Trophoblast cell (in vitro differentiated cells and primary cell): Measurements from ENCODE around the gene NRP2.

ENCODE experiments used
- DNase-seq, 2 donors: peaks; one replicate each; pipeline ENCODE4 v3.0.0-alpha.2; 2016
- H2AFZ ChIP-seq: 2 replicates; pipeline ENCODE4 v1.6.1; 2013; ENCODE audit warnings: low read length, moderate library complexity, mild to moderate bottlenecking; ENCODE audit not compliant: insufficient read depth, poor library complexity
- H2AK5ac ChIP-seq: 2 replicates; pipeline ENCODE4 v1.6.1; 2013; ENCODE audit warnings: mild to moderate bottlenecking, low read length
- H2BK120ac ChIP-seq: 2 replicates; pipeline ENCODE4 v1.6.1; 2013; ENCODE audit warnings: low read length, mild to moderate bottlenecking, moderate library complexity; ENCODE audit not compliant: insufficient read depth, poor library complexity
- H2BK12ac ChIP-seq: 2 replicates; pipeline ENCODE4 v1.6.1; 2013; ENCODE audit warnings: mild to moderate bottlenecking, low read length, moderate library complexity
- H2BK5ac ChIP-seq: 2 replicates; pipeline ENCODE4 v1.6.1; 2013; ENCODE audit warnings: low read length, low read depth, moderate library complexity, mild to moderate bottlenecking; ENCODE audit not compliant: poor library complexity
- H3K14ac ChIP-seq: 2 replicates; pipeline ENCODE4 v1.6.1; 2013; ENCODE audit warnings: mild to moderate bottlenecking, low read length
- H3K18ac ChIP-seq: 2 replicates; pipeline ENCODE4 v1.6.1; 2013; ENCODE audit warnings: mild to moderate bottlenecking, low read length
- H3K23ac ChIP-seq: 2 replicates; pipeline ENCODE4 v1.6.1; 2013; ENCODE audit warnings: low read length
- H3K27ac ChIP-seq: 2 replicates; pipeline ENCODE4 v1.5.1; 2013; ENCODE audit warnings: low read depth, mild to moderate bottlenecking, inconsistent platforms, low read length, moderate library complexity
- H3K27me3 ChIP-seq: 2 replicates; pipeline ENCODE4 v1.6.1; 2013; ENCODE audit warnings: inconsistent platforms, mild to moderate bottlenecking, low read length, moderate library complexity; ENCODE audit not compliant: insufficient read depth
- H3K36me3 ChIP-seq, 2 experiments: 1 replicate in 1 of 2; 2 replicates in 1 of 2; pipeline ENCODE4 v1.6.1; 2013; ENCODE audit warnings: low read length in 2 of 2, mild to moderate bottlenecking in 2 of 2, moderate library complexity in 1 of 2; ENCODE audit not compliant: insufficient read depth in 2 of 2, control insufficient read depth in 1 of 2
- H3K4ac ChIP-seq: 2 replicates; pipeline ENCODE4 v1.6.1; 2013; ENCODE audit warnings: low read depth, mild to moderate bottlenecking, low read length, moderate library complexity
- H3K4me1 ChIP-seq, 2 experiments: 1 replicate in 1 of 2; 2 replicates in 1 of 2; pipeline ENCODE4 v1.6.1; 2013; ENCODE audit warnings: low read length in 2 of 2, mild to moderate bottlenecking in 2 of 2, moderate library complexity in 1 of 2; ENCODE audit not compliant: insufficient read depth in 2 of 2, control insufficient read depth in 1 of 2
- H3K4me2 ChIP-seq: 2 replicates; pipeline ENCODE4 v1.6.1; 2013; ENCODE audit warnings: inconsistent platforms, mild to moderate bottlenecking, low read length, moderate library complexity
- H3K4me3 ChIP-seq: 2 replicates; pipeline ENCODE4 v1.5.1; 2013; ENCODE audit warnings: mild to moderate bottlenecking, low read depth, low read length, inconsistent platforms
- H3K79me1 ChIP-seq: one replicate; pipeline ENCODE4 v1.6.1; 2013; ENCODE audit warnings: low read length
- H3K79me2 ChIP-seq: 2 replicates; pipeline ENCODE4 v1.6.1; 2013; ENCODE audit warnings: low read length, mild to moderate bottlenecking; ENCODE audit not compliant: control insufficient read depth, insufficient read depth, poor library complexity
- H3K9ac ChIP-seq: 2 replicates; pipeline ENCODE4 v1.6.1; 2013; ENCODE audit warnings: mild to moderate bottlenecking, low read length
- H3K9me3 ChIP-seq: 2 replicates; pipeline ENCODE4 v1.6.1; 2013; ENCODE audit warnings: low read depth, mild to moderate bottlenecking, control low read depth, inconsistent platforms, low read length; ENCODE audit not compliant: insufficient read depth
- H4K12ac ChIP-seq: 2 replicates; pipeline ENCODE4 v1.6.1; 2013; ENCODE audit warnings: low read depth, mild to moderate bottlenecking, low read length, moderate library complexity
- H4K8ac ChIP-seq: 2 replicates; pipeline ENCODE4 v1.6.1; 2013; ENCODE audit warnings: low read depth, mild to moderate bottlenecking, low read length, moderate library complexity
- H4K91ac ChIP-seq: one replicate; pipeline ENCODE4 v1.6.1; 2013; ENCODE audit warnings: low read depth, mild to moderate bottlenecking, low read length, moderate library complexity
- WGBS: extraction: QIAGEN DNeasy Blood & Tissue Kit; methylation state at CpG from one replicate; pipeline ENCODE4 v1.1.7; 2013; ENCODE audit warnings: missing lambda C conversion rate; ENCODE audit not compliant: insufficient read length, insufficient coverage; ENCODE audit errors: extremely low coverage; 5-methylcytosine and 5-hydroxymethylcytosine counted together

NRP2 gene

DNA sequence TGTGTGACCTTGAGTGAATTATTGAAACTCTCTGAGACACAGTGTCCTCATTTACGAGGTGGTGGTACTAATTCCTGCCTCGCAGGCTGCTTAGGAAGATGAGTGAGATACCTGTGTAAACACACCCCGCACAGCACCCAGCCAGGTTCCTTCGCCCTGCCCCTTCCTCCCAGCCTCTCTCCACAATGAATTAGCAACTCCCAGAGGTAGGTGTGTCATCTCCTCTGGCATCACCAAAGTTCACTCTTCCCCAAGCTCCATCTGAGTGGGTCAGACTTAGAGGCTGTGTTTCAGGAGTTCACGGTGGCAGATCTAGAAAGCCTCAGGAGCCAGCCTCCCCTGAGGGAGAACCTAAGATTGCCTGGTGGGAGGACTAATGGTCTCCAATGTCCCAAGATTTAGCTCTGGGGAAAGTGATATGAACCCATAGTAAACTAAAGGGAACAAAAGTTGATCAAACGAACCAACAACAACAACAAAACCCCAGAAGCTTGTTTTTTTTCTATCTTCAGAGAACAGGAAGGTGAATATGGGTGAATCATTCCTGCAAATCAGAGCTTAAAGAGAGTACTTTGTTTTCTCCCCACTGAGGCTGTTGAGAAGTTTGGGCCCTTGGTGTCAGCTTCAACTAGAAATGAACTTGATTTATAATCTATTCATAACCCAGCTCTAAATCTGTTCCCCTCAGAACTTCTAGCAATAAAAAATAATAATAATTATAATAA lies 44.4 kb upstream of the NRP2 start:
- Histone ChIP-seq H3K79me2 (no peaks in the 10 kb centered on the region), H3K9me3 (no peaks in the 10 kb centered on the region), H2AFZ (no peak overlapping the region), H3K27ac (no peak overlapping the region), H3K79me1 (no peaks in the 10 kb centered on the region), H3K4me2 (no peak overlapping the region), H4K12ac (no peak overlapping the region), H3K18ac (no peak overlapping the region), H4K8ac (no peak overlapping the region), H2BK5ac (no peak overlapping the region), H3K4ac (no peak overlapping the region), H4K91ac (no peak overlapping the region), H3K4me1 (no peaks in the 10 kb centered on the region), H2BK12ac (no peak overlapping the region), H3K9ac (no peak overlapping the region), H3K36me3 (no peaks in the 10 kb centered on the region), H3K23ac (no peak overlapping the region), H2AK5ac (no peak overlapping the region), H2BK120ac (no peak overlapping the region), H3K27me3 (no peaks in the 10 kb centered on the region), H3K4me3 (no peak overlapping the region), H3K14ac (no peak overlapping the region)
- no peak for DNase-seq
- no CpG with 5 or more reads among the region's 6 CpGs for WGBS

DNA sequence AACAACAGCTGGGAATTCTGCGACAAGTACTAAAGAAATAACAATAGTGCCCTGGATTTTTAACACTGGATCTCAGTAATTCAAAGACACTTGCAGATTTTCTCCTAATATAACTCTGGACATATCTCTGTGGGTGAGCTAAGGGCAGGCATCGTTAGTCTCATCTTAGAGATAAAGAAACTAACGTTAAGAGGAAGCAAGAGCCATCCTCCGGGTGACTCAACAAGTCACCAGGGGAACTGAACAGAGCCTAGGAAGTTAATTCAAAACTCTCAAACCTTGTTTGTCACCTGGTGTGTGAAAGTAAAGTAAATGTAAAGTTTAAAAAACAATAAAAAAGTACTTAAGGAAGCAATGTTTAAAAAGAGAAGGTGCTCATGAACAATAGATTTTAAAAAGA lies 41.6 kb upstream of the NRP2 start:
- no peak overlapping the region for H3K9ac ChIP-seq
- H2AK5ac ChIP-seq = no peak overlapping the region
- no peaks in the 10 kb centered on the region for H3K79me2 ChIP-seq
- no peak overlapping the region for H3K27ac ChIP-seq
- no peak overlapping the region for H2AFZ ChIP-seq
- H3K9me3 ChIP-seq = no peaks in the 10 kb centered on the region
- no peaks in the 10 kb centered on the region for H3K79me1 ChIP-seq
- WGBS = no CpG with 5 or more reads among the region's 4 CpGs
- no peak overlapping the region for H3K23ac ChIP-seq
- H3K14ac ChIP-seq = no peak overlapping the region
- peaks cover 0 to 3% of the 10 kb centered on the region in 2 experiments for H3K4me1 ChIP-seq
- H2BK12ac ChIP-seq = no peak overlapping the region
- H2BK120ac ChIP-seq = no peak overlapping the region
- H4K8ac ChIP-seq = no peak overlapping the region
- H3K18ac ChIP-seq = no peak overlapping the region
- H3K4me3 ChIP-seq = no peak overlapping the region
- no peak overlapping the region for H3K4ac ChIP-seq
- no peak overlapping the region for H3K4me2 ChIP-seq
- H4K12ac ChIP-seq = no peak overlapping the region
- H3K27me3 ChIP-seq = no peaks in the 10 kb centered on the region
- no peak overlapping the region for H4K91ac ChIP-seq
- no peak for DNase-seq
- H2BK5ac ChIP-seq = no peak overlapping the region
- no peaks in the 10 kb centered on the region for H3K36me3 ChIP-seq

DNA sequence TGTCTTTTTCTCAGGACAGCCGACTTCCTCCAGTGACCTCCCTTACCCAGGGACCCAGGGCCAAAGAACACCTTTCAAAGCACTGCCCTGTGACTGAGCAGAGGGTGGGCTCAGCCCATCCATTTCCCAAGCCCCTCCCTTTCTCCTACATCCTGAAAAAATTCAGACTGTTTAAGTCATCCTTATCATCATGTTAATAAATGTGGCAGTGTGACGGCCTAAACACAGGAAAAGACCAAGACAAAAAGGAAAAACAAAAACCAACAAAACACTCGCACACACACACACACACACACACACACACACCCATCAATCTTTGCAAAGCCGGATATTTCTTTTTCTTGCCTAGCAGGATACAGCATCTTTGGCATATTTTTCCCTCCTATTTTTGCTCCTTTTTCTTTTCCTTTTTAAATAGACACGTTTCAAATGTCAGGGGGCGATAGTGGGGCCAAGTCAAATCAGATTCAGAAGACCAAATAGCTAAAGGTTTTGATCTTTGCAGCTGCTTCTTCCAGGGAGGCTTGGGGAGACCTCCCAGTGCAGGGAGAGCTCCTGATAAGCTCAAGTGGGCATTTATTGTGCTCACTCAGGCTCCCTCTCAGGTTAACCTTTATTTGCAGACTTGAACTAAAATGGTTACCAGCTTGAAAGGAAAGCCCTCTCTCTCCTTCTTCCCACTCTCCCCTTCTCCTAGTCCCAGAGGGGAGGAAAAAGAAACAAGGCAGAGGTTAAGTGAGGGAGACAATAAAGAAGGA lies 39.5 kb upstream of the NRP2 start:
- H2AFZ ChIP-seq = no peak overlapping the region
- H3K4me3 ChIP-seq = no peak overlapping the region
- H3K4ac ChIP-seq = no peak overlapping the region
- H2BK5ac ChIP-seq = no peak overlapping the region
- no peak overlapping the region for H4K12ac ChIP-seq
- no peak overlapping the region for H4K91ac ChIP-seq
- no peaks in the 10 kb centered on the region for H3K27me3 ChIP-seq
- no peaks in the 10 kb centered on the region for H3K79me2 ChIP-seq
- H3K79me1 ChIP-seq = no peaks in the 10 kb centered on the region
- no peak overlapping the region for H3K14ac ChIP-seq
- DNase-seq = no peak
- H3K4me2 ChIP-seq = no peak overlapping the region
- no peak overlapping the region for H3K18ac ChIP-seq
- no peak overlapping the region for H4K8ac ChIP-seq
- peaks cover 0 to 3% of the 10 kb centered on the region in 2 experiments for H3K4me1 ChIP-seq
- no peak overlapping the region for H2BK120ac ChIP-seq
- no CpG with 5 or more reads among the region's 6 CpGs for WGBS
- no peaks in the 10 kb centered on the region for H3K9me3 ChIP-seq
- H3K36me3 ChIP-seq = no peaks in the 10 kb centered on the region
- no peak overlapping the region for H3K9ac ChIP-seq
- H3K23ac ChIP-seq = no peak overlapping the region
- no peak overlapping the region for H3K27ac ChIP-seq
- no peak overlapping the region for H2AK5ac ChIP-seq
- H2BK12ac ChIP-seq = no peak overlapping the region

DNA sequence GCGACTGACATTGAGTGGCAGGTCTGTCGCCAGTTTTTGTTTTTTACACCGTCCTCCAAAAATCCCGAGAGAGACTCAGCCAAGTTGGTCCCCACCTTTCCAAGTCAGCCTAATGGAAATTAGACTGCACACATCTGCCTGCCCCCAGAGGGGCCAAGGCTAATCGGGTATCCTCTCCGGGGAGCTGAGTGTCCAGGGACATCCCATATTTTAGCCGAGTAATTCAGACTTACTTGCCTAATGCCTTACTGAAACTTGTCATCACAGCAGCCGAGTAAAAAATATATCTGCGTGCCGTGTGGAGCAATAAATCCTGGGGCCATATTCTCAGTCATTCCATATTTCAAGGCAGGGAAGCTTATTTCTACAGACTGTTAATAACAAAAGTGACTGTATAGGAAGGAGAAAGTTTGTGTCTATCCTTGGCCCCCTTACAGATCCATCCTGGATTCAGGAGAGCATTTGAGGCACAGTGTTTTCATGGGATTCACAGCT lies 38.9 kb upstream of the NRP2 start:
- peaks cover 0 to 3% of the 10 kb centered on the region in 2 experiments for H3K4me1 ChIP-seq
- no peak overlapping the region for H3K9ac ChIP-seq
- no peaks in the 10 kb centered on the region for H3K79me1 ChIP-seq
- no peak overlapping the region for H2BK12ac ChIP-seq
- WGBS = no CpG with 5 or more reads among the region's 10 CpGs
- H3K14ac ChIP-seq = no peak overlapping the region
- no peak overlapping the region for H4K12ac ChIP-seq
- no peak overlapping the region for H4K8ac ChIP-seq
- H3K36me3 ChIP-seq = no peaks in the 10 kb centered on the region
- no peak overlapping the region for H3K4me3 ChIP-seq
- H4K91ac ChIP-seq = no peak overlapping the region
- H2BK120ac ChIP-seq = no peak overlapping the region
- no peak overlapping the region for H3K23ac ChIP-seq
- H3K79me2 ChIP-seq = no peaks in the 10 kb centered on the region
- H3K27ac ChIP-seq = no peak overlapping the region
- peak in 1 of 2 donors; percentile 40 for DNase-seq
- H3K9me3 ChIP-seq = no peaks in the 10 kb centered on the region
- H2AK5ac ChIP-seq = no peak overlapping the region
- H3K18ac ChIP-seq = no peak overlapping the region
- H3K4ac ChIP-seq = no peak overlapping the region
- no peak overlapping the region for H2AFZ ChIP-seq
- H3K27me3 ChIP-seq = no peaks in the 10 kb centered on the region
- no peak overlapping the region for H3K4me2 ChIP-seq
- H2BK5ac ChIP-seq = no peak overlapping the region
